HFFc6 (cell line): ENCODE data around the gene ARHGAP44. TPM values are rescaled to one million over a fixed set of nuclear protein-coding genes. Genes with fewer than 3 reads are reported as not detected.

Source experiments
- DNase-seq: peaks from one replicate; pipeline ENCODE4 v3.0.0-alpha.2; 2018
- H3K27ac Mint-ChIP-seq: 2 replicates; pipeline ENCODE4 v1.8.0; 2020; ENCODE audit warnings: mild to moderate bottlenecking, mixed read lengths
- H3K27me3 Mint-ChIP-seq: 2 replicates; pipeline ENCODE4 v1.8.0; 2021; ENCODE audit warnings: mild to moderate bottlenecking, moderate library complexity, mixed read lengths; ENCODE audit not compliant: insufficient read depth
- H3K36me3 Mint-ChIP-seq: 2 replicates; pipeline ENCODE4 v1.8.0; 2021; ENCODE audit warnings: low read depth, mixed read lengths
- H3K4me1 Mint-ChIP-seq: 2 replicates; pipeline ENCODE4 v1.8.0; 2020; ENCODE audit warnings: low read depth, mixed read lengths
- H3K4me3 Mint-ChIP-seq: 2 replicates; pipeline ENCODE4 v1.8.0; 2020; ENCODE audit warnings: mild to moderate bottlenecking, moderate library complexity, mixed read lengths
- H3K9me3 Mint-ChIP-seq: 2 replicates; pipeline ENCODE4 v1.8.0; 2020; ENCODE audit warnings: mild to moderate bottlenecking, mixed read lengths
- total RNA-seq, 6 experiments: library from RNA; stranded (reverse); fragmentation: NEBNext Ultra II Directional; extraction: Animal tissue kit (Norgen Biotek cat#: 25700); gene quantifications; 2 replicates in 1 of 6; 3 replicates in 5 of 6; pipeline ENCODE4 v1.2.3, GENCODE V29; 2021
- TF ChIP-seq, protein P1 (sequence below): fragments of 200-600 bp; sonication (generic); IDR thresholded peaks from 2 replicates; pipeline ENCODE4 v1.5.0; 2021; ENCODE audit warnings: antibody characterized with exemption, mild to moderate bottlenecking

Gene ARHGAP44
- total RNA-seq, 6 experiments from 2014 or later: 0.43 to 1.3 (median 0.68) TPM

GRCh38 chr17:12773153-12773552, 16.1 kb upstream of the ARHGAP44 start:
- Mint-ChIP-seq H3K4me3 (no peak overlapping the region), H3K36me3 (no peaks in the 10 kb centered on the region), H3K9me3 (no peaks in the 10 kb centered on the region; the same call in 1 of the 2 replicates), H3K27ac (no peak overlapping the region), H3K27me3 (peaks cover 2% of the 10 kb centered on the region; the same call in 1 of the 2 replicates), H3K4me1 (peaks cover 8% of the 10 kb centered on the region)
- no peak for DNase-seq
- TF ChIP-seq, protein P1, sequence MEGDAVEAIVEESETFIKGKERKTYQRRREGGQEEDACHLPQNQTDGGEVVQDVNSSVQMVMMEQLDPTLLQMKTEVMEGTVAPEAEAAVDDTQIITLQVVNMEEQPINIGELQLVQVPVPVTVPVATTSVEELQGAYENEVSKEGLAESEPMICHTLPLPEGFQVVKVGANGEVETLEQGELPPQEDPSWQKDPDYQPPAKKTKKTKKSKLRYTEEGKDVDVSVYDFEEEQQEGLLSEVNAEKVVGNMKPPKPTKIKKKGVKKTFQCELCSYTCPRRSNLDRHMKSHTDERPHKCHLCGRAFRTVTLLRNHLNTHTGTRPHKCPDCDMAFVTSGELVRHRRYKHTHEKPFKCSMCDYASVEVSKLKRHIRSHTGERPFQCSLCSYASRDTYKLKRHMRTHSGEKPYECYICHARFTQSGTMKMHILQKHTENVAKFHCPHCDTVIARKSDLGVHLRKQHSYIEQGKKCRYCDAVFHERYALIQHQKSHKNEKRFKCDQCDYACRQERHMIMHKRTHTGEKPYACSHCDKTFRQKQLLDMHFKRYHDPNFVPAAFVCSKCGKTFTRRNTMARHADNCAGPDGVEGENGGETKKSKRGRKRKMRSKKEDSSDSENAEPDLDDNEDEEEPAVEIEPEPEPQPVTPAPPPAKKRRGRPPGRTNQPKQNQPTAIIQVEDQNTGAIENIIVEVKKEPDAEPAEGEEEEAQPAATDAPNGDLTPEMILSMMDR: no peak

DNA sequence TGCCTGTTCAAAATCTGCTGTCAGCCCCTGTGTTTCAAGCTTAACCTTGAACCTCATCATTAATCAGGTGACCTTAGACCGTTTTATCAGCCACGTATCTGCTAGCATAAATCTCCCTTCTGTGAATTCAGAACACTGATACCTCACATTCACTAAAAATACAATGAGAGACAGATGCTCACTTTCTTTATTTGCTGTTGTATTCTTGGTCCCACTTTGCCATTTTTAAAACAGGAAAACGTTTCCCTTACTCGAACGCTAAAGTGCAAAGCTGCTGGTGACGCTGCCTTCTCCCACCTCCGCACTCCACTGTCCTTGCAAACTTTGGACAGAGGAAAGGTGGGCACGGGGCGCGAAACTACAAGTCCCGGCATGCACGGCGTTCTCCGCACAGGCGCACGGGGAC, 220 bp upstream of the ARHGAP44 start:
- H3K4me1 Mint-ChIP-seq: no peaks in the 10 kb centered on the region

DNA sequence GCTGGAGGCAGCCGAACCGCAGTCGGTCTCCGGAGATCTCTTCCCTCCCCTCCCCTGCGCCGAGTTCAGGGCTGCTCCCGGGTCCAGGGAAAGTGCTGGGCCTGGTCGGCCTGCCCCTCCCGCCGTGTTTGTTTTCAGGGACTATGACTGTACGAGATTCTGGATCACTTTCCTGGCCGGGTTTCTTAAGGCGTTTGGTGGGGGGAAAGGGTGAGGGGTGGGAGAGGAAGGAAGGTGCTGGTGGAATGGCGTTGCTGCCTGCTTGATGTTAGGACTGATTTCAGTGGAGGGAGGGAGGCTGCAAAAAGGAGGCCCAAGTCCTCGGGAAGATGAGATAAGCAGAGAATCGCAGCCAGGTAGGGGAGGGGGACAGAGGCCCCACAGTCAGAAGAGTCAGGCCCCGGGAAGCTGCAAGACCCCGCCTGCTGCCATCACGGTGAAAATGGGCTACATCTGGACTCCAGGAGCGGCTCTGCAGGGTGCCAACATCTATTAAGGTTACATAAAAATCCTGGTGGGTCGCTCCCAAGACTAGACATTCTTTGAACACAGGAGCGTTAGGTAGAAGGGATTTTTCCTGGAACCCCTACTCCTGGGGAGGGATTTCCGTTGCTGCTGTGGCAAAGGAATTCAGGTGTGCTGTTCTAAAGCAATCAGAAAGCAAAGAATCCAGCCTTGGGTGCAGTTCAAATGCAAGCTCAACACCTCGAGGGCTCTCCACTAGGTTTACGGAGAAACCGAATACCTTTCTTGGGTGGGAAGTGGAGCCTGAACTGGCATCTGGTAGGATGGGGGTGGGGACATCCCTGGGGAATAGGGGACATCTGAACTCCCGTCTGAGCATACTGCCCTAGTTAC, 1.2 kb downstream of the ARHGAP44 start:
- DNase-seq: no peak
- no peaks in the 10 kb centered on the region for H3K9me3 Mint-ChIP-seq
- TF ChIP-seq, protein P1: no peak
- no peaks in the 10 kb centered on the region for H3K4me1 Mint-ChIP-seq
- H3K4me3 Mint-ChIP-seq: peak overlapping the region; percentile 76
- H3K27me3 Mint-ChIP-seq: peaks cover 35% of the 10 kb centered on the region
- H3K36me3 Mint-ChIP-seq: no peaks in the 10 kb centered on the region
- no peak overlapping the region for H3K27ac Mint-ChIP-seq

More for the DNA sequence above, 220 bp upstream of the ARHGAP44 start:
- Mint-ChIP-seq H3K9me3 (no peaks in the 10 kb centered on the region), H3K27me3 (peaks cover 31% of the 10 kb centered on the region), H3K36me3 (no peaks in the 10 kb centered on the region), H3K27ac (no peak overlapping the region), H3K4me3 (peak overlapping the region; percentile 65)
- TF ChIP-seq, protein P1: no peak
- no peak for DNase-seq

DNA sequence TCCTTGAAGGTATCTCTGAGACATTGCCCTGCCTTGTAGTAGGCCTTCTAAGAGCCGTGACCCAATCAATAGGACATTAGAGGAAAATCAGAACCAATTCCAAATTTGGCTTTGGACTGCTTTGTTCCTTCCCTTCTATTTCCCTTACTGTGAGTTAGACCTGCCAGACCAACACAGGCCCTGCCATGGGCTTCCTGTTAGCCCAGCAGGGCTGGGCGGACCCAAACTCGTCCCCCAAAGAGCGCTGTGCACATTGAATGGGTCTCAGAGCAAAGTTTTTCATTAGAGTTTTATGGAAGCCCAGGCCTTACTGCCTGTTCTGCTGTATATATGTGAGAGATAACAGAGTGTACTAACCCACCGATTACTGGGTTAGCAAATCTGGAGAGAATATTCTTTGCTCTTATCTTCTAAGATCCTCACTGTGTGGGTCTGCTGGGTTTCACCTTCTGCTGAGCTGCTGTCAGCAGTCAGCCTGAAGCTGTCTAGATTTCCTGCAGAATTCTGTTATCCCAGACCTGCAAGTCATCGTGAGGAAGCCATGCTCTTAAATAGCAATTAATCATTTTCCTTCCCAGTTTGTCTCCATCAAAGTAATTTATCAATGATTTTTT, 5.7 kb downstream of the ARHGAP44 start:
- DNase-seq: no peak
- H3K27ac Mint-ChIP-seq: no peak overlapping the region
- peaks cover 31% of the 10 kb centered on the region for H3K27me3 Mint-ChIP-seq
- H3K9me3 Mint-ChIP-seq: no peaks in the 10 kb centered on the region
- H3K4me1 Mint-ChIP-seq: no peaks in the 10 kb centered on the region
- H3K36me3 Mint-ChIP-seq: no peaks in the 10 kb centered on the region
- TF ChIP-seq, protein P1: no peak
- H3K4me3 Mint-ChIP-seq: no peak overlapping the region

GRCh38 chr17:12800855-12801365, 11.6 kb downstream of the ARHGAP44 start:
- no peak for DNase-seq
- no peaks in the 10 kb centered on the region for H3K9me3 Mint-ChIP-seq
- no peaks in the 10 kb centered on the region for H3K36me3 Mint-ChIP-seq
- peaks cover 6% of the 10 kb centered on the region; the same call in 1 of the 2 replicates for H3K27me3 Mint-ChIP-seq
- peaks cover 7% of the 10 kb centered on the region; the same call in 1 of the 2 replicates for H3K4me1 Mint-ChIP-seq
- TF ChIP-seq, protein P1: no peak
- H3K27ac Mint-ChIP-seq: no peak overlapping the region
- H3K4me3 Mint-ChIP-seq: no peak overlapping the region
